Choroid plexus epithelial cell (primary cell): ENCODE data around the gene CRIM1.

Source experiments
- DNase-seq: peaks from one replicate; pipeline ENCODE4 v3.0.0-alpha.2; 2010; ENCODE audit warnings: low read depth
- H3K4me3 ChIP-seq: 2 replicates; pipeline ENCODE4 v1.5.1; 2011; ENCODE audit warnings: low read depth, mild to moderate bottlenecking, control low read depth, low read length, moderate library complexity
- TF ChIP-seq, protein P1 (sequence below): conservative IDR thresholded peaks from 2 replicates; pipeline ENCODE4 v1.5.1; 2011; ENCODE audit warnings: low read depth, mild to moderate bottlenecking, control low read depth, inconsistent platforms, low read length, moderate library complexity

CRIM1 gene

DNA sequence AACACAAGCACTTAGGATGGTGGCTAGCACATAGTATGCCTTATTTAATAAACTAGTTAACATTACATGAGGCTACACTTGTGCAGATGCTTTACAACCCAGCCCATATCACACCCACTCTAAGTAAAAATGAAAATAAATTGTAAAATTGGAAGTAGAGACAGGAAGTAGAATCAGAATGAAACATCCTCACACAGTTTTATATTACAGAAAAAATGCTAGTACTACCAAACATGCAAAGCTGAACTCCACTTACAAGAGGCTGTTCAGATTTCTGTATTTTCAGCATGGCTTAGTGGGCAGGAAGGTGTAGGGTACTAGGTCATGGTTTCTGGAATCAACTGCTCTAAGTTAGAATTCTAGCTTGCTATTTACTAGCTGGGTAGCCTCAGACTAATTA is 18.2 kb upstream of the CRIM1 start:
- DNase-seq = no peak
- TF ChIP-seq, protein P1, sequence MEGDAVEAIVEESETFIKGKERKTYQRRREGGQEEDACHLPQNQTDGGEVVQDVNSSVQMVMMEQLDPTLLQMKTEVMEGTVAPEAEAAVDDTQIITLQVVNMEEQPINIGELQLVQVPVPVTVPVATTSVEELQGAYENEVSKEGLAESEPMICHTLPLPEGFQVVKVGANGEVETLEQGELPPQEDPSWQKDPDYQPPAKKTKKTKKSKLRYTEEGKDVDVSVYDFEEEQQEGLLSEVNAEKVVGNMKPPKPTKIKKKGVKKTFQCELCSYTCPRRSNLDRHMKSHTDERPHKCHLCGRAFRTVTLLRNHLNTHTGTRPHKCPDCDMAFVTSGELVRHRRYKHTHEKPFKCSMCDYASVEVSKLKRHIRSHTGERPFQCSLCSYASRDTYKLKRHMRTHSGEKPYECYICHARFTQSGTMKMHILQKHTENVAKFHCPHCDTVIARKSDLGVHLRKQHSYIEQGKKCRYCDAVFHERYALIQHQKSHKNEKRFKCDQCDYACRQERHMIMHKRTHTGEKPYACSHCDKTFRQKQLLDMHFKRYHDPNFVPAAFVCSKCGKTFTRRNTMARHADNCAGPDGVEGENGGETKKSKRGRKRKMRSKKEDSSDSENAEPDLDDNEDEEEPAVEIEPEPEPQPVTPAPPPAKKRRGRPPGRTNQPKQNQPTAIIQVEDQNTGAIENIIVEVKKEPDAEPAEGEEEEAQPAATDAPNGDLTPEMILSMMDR = no peak

GRCh38 chr2:36338124-36338826 is 17.3 kb upstream of the CRIM1 start:
- no peak overlapping the region for H3K4me3 ChIP-seq
- no peak for DNase-seq
- TF ChIP-seq, protein P1 = no peak

More for the DNA sequence above, 18.2 kb upstream of the CRIM1 start:
- H3K4me3 ChIP-seq = no peak overlapping the region

DNA sequence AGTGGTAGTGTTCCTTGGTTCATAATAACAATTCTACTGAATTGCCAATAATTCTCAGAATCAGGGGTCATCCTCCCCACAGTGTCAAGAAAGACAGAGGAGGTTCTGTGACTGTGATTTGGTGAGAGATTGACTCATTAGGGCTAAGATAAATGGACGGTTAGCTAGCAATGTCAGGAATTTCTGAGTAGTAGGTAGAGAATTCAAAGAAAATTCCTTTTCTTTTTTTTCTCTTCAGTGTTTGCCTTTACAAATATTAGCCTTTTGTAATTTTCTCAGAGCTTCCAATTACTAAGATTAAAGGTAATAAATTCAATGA is 16.8 kb upstream of the CRIM1 start:
- DNase-seq = peak; percentile 80
- TF ChIP-seq, protein P1 = no peak
- no peak overlapping the region for H3K4me3 ChIP-seq

- DNase-seq = peak; percentile 77
- H3K4me3 ChIP-seq = no peak overlapping the region
- TF ChIP-seq, protein P1 = no peak
Observed at GRCh38 chr2:36339607-36340218, 15.9 kb upstream of the CRIM1 start.

GRCh38 chr2:36343606-36344005 is 12.0 kb upstream of the CRIM1 start:
- TF ChIP-seq, protein P1 = no peak
- no peak for DNase-seq
- H3K4me3 ChIP-seq = no peak overlapping the region

- DNase-seq = no peak
- no peak overlapping the region for H3K4me3 ChIP-seq
- TF ChIP-seq, protein P1 = no peak
Observed at GRCh38 chr2:36348721-36349120, 6.9 kb upstream of the CRIM1 start.

- TF ChIP-seq, protein P1 = no peak
- no peak overlapping the region for H3K4me3 ChIP-seq
- DNase-seq = no peak
Observed at GRCh38 chr2:36351291-36351690, 4.3 kb upstream of the CRIM1 start.
